ENCODE results near the gene KIAA0408.
"Not testable (repeated sequence)": the region's sequence is repeated elsewhere in the genome, so short reads cannot be mapped to it uniquely, and the experiment has no call there.

DNA sequence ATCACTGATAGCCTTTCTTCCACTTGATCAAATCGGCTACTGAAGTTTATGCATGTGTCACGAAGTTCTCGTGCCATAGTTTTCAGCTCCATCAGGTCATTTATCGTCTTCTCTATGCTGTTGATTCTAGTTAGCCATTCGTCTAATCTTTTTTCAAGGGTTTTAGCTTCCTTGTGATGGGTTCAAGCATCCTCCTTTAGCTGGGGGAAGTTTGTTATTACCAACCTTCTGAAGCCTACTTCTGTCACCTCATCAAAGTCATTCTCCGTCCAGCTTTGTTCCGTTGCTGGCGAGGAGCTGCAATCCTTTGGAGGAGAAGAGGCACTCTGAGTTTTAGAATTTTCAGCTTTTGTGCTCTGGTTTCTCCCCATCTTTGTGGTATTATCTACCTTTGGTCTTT lies 47.2 kb downstream of the KIAA0408 start:
- TF ChIP-seq, protein P1, sequence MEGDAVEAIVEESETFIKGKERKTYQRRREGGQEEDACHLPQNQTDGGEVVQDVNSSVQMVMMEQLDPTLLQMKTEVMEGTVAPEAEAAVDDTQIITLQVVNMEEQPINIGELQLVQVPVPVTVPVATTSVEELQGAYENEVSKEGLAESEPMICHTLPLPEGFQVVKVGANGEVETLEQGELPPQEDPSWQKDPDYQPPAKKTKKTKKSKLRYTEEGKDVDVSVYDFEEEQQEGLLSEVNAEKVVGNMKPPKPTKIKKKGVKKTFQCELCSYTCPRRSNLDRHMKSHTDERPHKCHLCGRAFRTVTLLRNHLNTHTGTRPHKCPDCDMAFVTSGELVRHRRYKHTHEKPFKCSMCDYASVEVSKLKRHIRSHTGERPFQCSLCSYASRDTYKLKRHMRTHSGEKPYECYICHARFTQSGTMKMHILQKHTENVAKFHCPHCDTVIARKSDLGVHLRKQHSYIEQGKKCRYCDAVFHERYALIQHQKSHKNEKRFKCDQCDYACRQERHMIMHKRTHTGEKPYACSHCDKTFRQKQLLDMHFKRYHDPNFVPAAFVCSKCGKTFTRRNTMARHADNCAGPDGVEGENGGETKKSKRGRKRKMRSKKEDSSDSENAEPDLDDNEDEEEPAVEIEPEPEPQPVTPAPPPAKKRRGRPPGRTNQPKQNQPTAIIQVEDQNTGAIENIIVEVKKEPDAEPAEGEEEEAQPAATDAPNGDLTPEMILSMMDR (IDR thresholded peaks at IDR 0.05), result not testable (repeated sequence)
- not testable (repeated sequence) for TF ChIP-seq POLR2A (IDR thresholded peaks at IDR 0.05)

Measured in prostate gland (tissue), 2 donors.